Measurements from ENCODE around the gene CSN3.

CSN3 gene

GRCh38 chr4:70297576-70297975, 55.2 kb downstream of the CSN3 start:
- DNase-seq, result no peak

GRCh38 chr4:70298051-70298450, 55.7 kb downstream of the CSN3 start:
- DNase-seq, result no peak

- no peak for DNase-seq
Measured at GRCh38 chr4:70299643-70300042, 57.2 kb downstream of the CSN3 start.

GRCh38 chr4:70300215-70300614, 57.8 kb downstream of the CSN3 start:
- no peak for DNase-seq
